Bronchial smooth muscle cell (primary cell): ENCODE measurements around the gene CD59. TPM values are rescaled to one million over a fixed set of nuclear protein-coding genes. Genes with fewer than 3 reads are reported as not detected.

ENCODE experiments used
- total RNA-seq: library from RNA; depleted of rRNA; stranded (reverse); fragments of >200 nt; gene quantifications from 2 replicates; pipeline ENCODE4 v1.2.1, GENCODE V29; 2014

Gene CD59
- 386 and 524 TPM in 2 replicates for total RNA-seq

GRCh38 chr11:33736148-33736812, at the start of gene CD59:
Gene CD59 (minus strand): TSS chr11:33736423. CDS start chr11:33722445, 13,978 bp downstream.

GRCh38 chr11:33773987-33774735, 37.9 kb upstream of the CD59 start, which contains the start of gene FBXO3:
Gene FBXO3 (minus strand): TSS chr11:33774520. CDS start chr11:33774497, 23 bp downstream.

DNA sequence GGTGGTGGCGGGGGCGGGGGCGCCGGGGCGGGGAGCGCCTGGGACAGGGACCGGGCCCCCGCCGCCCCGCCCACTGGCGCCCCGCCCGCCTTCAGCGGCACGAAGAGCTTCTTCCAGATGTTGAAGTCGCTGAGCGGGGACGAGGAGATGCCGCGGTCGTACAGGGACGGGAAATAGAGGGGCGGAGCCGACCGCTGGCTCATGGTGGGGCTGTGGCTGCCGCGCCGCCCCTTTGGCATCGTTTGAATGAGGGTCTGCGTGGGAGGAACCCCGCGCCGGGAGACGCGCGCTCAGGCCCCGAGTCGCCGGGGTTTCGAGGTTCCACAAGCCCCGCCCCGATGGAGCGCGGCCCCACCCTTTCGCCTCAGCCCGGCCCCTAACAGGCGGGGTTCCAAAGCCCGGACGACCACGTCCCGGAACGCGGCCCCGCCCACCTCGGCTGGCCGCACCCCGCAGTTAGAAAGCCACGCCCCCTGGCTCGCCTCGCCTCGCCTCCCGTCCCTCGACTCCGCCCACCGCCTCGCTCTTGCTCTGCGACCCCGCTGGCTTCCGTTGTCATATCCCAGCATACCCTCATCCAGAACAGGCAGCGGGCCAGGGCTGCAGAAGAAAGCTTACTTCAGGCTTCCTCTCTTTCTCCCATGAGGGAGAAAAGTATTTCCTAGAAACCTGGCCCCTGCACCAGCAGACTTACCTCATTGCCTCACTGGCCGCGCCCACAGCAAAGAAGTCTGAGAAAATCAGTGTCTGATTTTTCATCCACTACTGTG, 35.5 kb downstream of the CD59 start, which contains the start of gene C11orf91:
Gene C11orf91 (minus strand): TSS at position 325 of the 770 bp plus-strand sequence. CDS start 86 bp downstream, at position 239.

Other genes with a start within 250 kb of the CD59 start
- gene C11orf91, start 35.6 kb downstream of the CD59 start, total RNA-seq: not detected in 2 replicates
- gene FBXO3, start 38.1 kb upstream of the CD59 start, total RNA-seq: 38.5 and 53.8 TPM in 2 replicates
- gene LMO2, start 155.7 kb upstream of the CD59 start, total RNA-seq: under 0.01 and 0.17 TPM in 2 replicates